Endodermal cell (in vitro differentiated cells): Measurements from ENCODE around the gene DGKZ. TPM values are rescaled to one million over a fixed set of nuclear protein-coding genes. Genes with fewer than 3 reads are reported as not detected.
A peak's percentile ranks its signal among the peaks of the same experiment; 100 is the strongest.

Experiments
- DNase-seq: peaks from one replicate; pipeline ENCODE4 v3.0.0-alpha.2; 2017
- H3K27ac ChIP-seq: 2 replicates; pipeline ENCODE4 v1.5.1; 2013; ENCODE audit warnings: mild to moderate bottlenecking, low read depth, low read length, moderate library complexity
- H3K27me3 ChIP-seq: 2 replicates; pipeline ENCODE4 v1.6.1; 2013; ENCODE audit warnings: mild to moderate bottlenecking, low read length, moderate library complexity; ENCODE audit not compliant: insufficient read depth, control insufficient read depth, poor library complexity, severe bottlenecking
- H3K36me3 ChIP-seq: 2 replicates; pipeline ENCODE4 v1.7.0; 2013; ENCODE audit warnings: mild to moderate bottlenecking, low read length, moderate library complexity; ENCODE audit not compliant: control insufficient read depth, insufficient read depth
- H3K4me1 ChIP-seq: one replicate; pipeline ENCODE4 v1.7.0; 2013; ENCODE audit warnings: low read length; ENCODE audit not compliant: control insufficient read depth, insufficient read depth
- H3K4me3 ChIP-seq: 2 replicates; pipeline ENCODE4 v1.5.1; 2013; ENCODE audit warnings: mild to moderate bottlenecking, low read length, moderate library complexity
- H3K9ac ChIP-seq: 2 replicates; pipeline ENCODE4 v1.6.1; 2013; ENCODE audit warnings: mild to moderate bottlenecking, low read length, moderate library complexity; ENCODE audit not compliant: poor library complexity, severe bottlenecking; ENCODE audit errors: extremely low read depth
- H3K9me3 ChIP-seq: 2 replicates; pipeline ENCODE4 v1.6.1; 2013; ENCODE audit warnings: mild to moderate bottlenecking, low read length, moderate library complexity; ENCODE audit not compliant: control insufficient read depth
- H3K27ac Mint-ChIP-seq: 2 replicates; pipeline ENCODE4 v1.8.0; 2020; ENCODE audit warnings: mixed read lengths
- H3K27me3 Mint-ChIP-seq: 2 replicates; pipeline ENCODE4 v1.8.0; 2021; ENCODE audit warnings: mild to moderate bottlenecking, mixed read lengths; ENCODE audit not compliant: insufficient read depth
- H3K36me3 Mint-ChIP-seq: 2 replicates; pipeline ENCODE4 v1.8.0; 2020; ENCODE audit warnings: low read depth, mixed read lengths
- H3K4me1 Mint-ChIP-seq: 2 replicates; pipeline ENCODE4 v1.8.0; 2020; ENCODE audit warnings: mixed read lengths
- H3K4me3 Mint-ChIP-seq: 2 replicates; pipeline ENCODE4 v1.8.0; 2020; ENCODE audit warnings: mild to moderate bottlenecking, moderate library complexity, mixed read lengths
- H3K9me3 Mint-ChIP-seq: 2 replicates; pipeline ENCODE4 v1.8.0; 2020; ENCODE audit warnings: mild to moderate bottlenecking, mixed read lengths
- CTCF ChIP-seq: fragments of 200-600 bp; sonication (generic); conservative IDR thresholded peaks from 2 replicates; pipeline ENCODE4 v1.5.0; 2021; ENCODE audit warnings: antibody characterized with exemption, mild to moderate bottlenecking
- WGBS, 2 experiments: methylation state at CpG; one replicate each; pipeline versions ENCODE4 v1.1.5 to v1.1.7; 2013; ENCODE audit warnings: missing lambda C conversion rate in 2 of 2, mixed read lengths in 1 of 2; ENCODE audit not compliant: insufficient coverage in 1 of 2, insufficient read length in 1 of 2; 5-methylcytosine and 5-hydroxymethylcytosine counted together
- total RNA-seq, 2 donors: library from RNA; stranded (reverse); fragmentation: NEBNext Ultra II Directional in 1 of 2; extraction: Animal tissue kit (Norgen Biotek cat#: 25700) in 1 of 2; gene quantifications; 2 replicates in 1 of 2; 3 replicates in 1 of 2; pipeline ENCODE4 v1.2.1, GENCODE V29; 2021

DGKZ gene
- total RNA-seq, 2 donors from 2014 or later = 49.6 to 57.3 TPM

GRCh38 chr11:46335890-46336562, 11.2 kb upstream of the DGKZ start:
- Histone ChIP-seq H3K4me1 (peaks cover 9% of the 10 kb centered on the region), H3K27me3 (peaks cover 58% of the 10 kb centered on the region), H3K4me3 (no peak overlapping the region), H3K9ac (no peak overlapping the region), H3K9me3 (no peaks in the 10 kb centered on the region), H3K36me3 (no peaks in the 10 kb centered on the region), H3K27ac (peak overlapping the region; percentile 67)
- Mint-ChIP-seq H3K9me3 (no peaks in the 10 kb centered on the region), H3K36me3 (no peaks in the 10 kb centered on the region), H3K27me3 (peaks cover 77% of the 10 kb centered on the region), H3K27ac (no peak overlapping the region), H3K4me3 (no peak overlapping the region), H3K4me1 (peaks cover 27% of the 10 kb centered on the region)
- no peak for TF ChIP-seq CTCF
- DNase-seq = peak; percentile 55
- WGBS, 2 experiments = 68 to 80% methylated on average over 9 to 11 of the region's 11 CpGs

GRCh38 chr11:46336563-46337180, 10.6 kb upstream of the DGKZ start:
- Histone ChIP-seq H3K27ac (no peak overlapping the region), H3K9ac (no peak overlapping the region), H3K4me3 (no peak overlapping the region), H3K9me3 (no peaks in the 10 kb centered on the region), H3K4me1 (peaks cover 9% of the 10 kb centered on the region), H3K36me3 (no peaks in the 10 kb centered on the region), H3K27me3 (peaks cover 52% of the 10 kb centered on the region)
- DNase-seq = no peak
- 95 to 98% methylated on average over 12 of the region's 12 CpGs for WGBS, 2 experiments
- TF ChIP-seq CTCF = no peak
- no peak overlapping the region for H3K4me3 Mint-ChIP-seq
- peaks cover 74% of the 10 kb centered on the region for H3K27me3 Mint-ChIP-seq
- no peaks in the 10 kb centered on the region for H3K36me3 Mint-ChIP-seq
- H3K27ac Mint-ChIP-seq = no peak overlapping the region
- peaks cover 27% of the 10 kb centered on the region for H3K4me1 Mint-ChIP-seq
- no peaks in the 10 kb centered on the region for H3K9me3 Mint-ChIP-seq

DNA sequence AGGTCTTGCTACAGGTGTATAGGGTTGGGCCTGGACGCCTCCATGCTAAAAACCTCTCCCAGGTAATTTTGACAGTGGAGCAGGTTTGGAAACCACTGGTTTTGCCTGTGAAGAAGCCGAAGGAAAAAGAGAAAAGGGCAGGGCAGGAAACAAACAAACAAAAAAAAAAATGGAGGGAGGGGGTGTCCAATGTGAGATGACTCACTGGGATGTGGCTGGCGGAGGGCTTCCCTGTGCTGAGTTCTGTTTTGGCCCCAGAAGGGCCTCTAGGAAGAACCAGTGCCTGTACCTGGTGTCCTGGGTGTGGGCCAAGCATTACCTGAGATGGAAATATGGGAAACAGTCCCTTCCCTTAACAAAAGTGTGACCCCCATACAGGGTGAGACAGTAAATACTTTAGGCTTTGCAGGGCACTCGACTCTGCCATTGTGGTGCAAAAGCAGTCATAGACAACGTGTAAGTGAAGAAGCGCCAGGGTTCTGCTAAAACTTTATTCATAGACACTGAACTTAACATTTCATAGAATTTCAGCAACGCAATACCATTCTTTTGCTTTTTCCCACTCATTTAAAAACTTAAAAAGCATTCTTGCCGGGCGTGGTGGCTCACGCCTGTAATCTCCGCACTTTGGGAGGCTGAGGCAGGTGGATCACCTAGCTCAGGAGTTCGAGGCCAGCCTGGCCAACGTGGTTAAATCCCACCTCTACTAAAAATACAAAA, 9.5 kb upstream of the DGKZ start:
- Histone ChIP-seq H3K27me3 (peaks cover 41% of the 10 kb centered on the region), H3K9ac (no peak overlapping the region), H3K9me3 (no peaks in the 10 kb centered on the region), H3K27ac (no peak overlapping the region), H3K36me3 (no peaks in the 10 kb centered on the region), H3K4me3 (no peak overlapping the region), H3K4me1 (peaks cover 14% of the 10 kb centered on the region)
- no peak overlapping the region for H3K4me3 Mint-ChIP-seq
- no peak overlapping the region for H3K27ac Mint-ChIP-seq
- peaks cover 37% of the 10 kb centered on the region for H3K4me1 Mint-ChIP-seq
- DNase-seq = no peak
- 85 to 87% methylated on average over 11 to 13 of the region's 13 CpGs for WGBS, 2 experiments
- H3K27me3 Mint-ChIP-seq = peaks cover 65% of the 10 kb centered on the region
- no peaks in the 10 kb centered on the region for H3K36me3 Mint-ChIP-seq
- no peak for TF ChIP-seq CTCF
- H3K9me3 Mint-ChIP-seq = no peaks in the 10 kb centered on the region
